HEK293 (cell line): Measurements from ENCODE around the gene GDF2.

Source experiments
- CTCF ChIA-PET: fragments of 350-600 bp; formaldehyde crosslinking; extraction: SDS; loops from one replicate; lab custom pipeline; 2021; ENCODE audit warnings: antibody characterized with exemption; lab: Yijun Ruan, JAX
- POLR2A ChIA-PET: fragments of 300-600 bp; formaldehyde crosslinking; extraction: SDS; loops from one replicate; lab custom pipeline; 2020; ENCODE audit warnings: antibody characterized with exemption, inconsistent platforms; lab: Yijun Ruan, JAX
- H3K27ac ChIP-seq: fragments of 200-500 bp; sonication (Bioruptor generic); 2 replicates; pipeline ENCODE4 v1.5.1; 2014; ENCODE audit warnings: low read depth, low read length, control low read depth, inconsistent platforms; ENCODE audit errors: extremely low read depth
- H3K36me3 ChIP-seq, 2 experiments: fragments of 200-500 bp in 1 of 2; sonication (Bioruptor generic) in 1 of 2; 1 replicate in 1 of 2; 2 replicates in 1 of 2; pipeline ENCODE4 v1.5.1; 2014 to 2017; ENCODE audit warnings: inconsistent platforms in 2 of 2, low read length in 2 of 2; ENCODE audit not compliant: control insufficient read depth in 2 of 2, insufficient read depth in 1 of 2
- H3K4me1 ChIP-seq: fragments of 200-500 bp; sonication (Bioruptor generic); 2 replicates; pipeline ENCODE4 v1.5.1; 2014; ENCODE audit warnings: mild to moderate bottlenecking, low read length, inconsistent platforms; ENCODE audit not compliant: control insufficient read depth, insufficient read depth
- H3K4me3 ChIP-seq: 2 replicates; pipeline ENCODE4 v1.5.1; 2011; ENCODE audit warnings: low read depth, mild to moderate bottlenecking, control low read depth, low read length, moderate library complexity
- H3K9me3 ChIP-seq: fragments of 200-500 bp; sonication (Bioruptor generic); 2 replicates; pipeline ENCODE4 v1.5.1; 2014; ENCODE audit warnings: low read depth, low read length, inconsistent platforms; ENCODE audit not compliant: control insufficient read depth, insufficient read depth
- CTCF ChIP-seq: fragments of 450-650 bp; formaldehyde crosslinking; IDR thresholded peaks from 2 replicates; pipeline ENCODE4 v1.5.1; 2016; ENCODE audit warnings: missing biosample characterization, missing genetic modification characterization
- HIC1 ChIP-seq: fragments of 450-650 bp; formaldehyde crosslinking; IDR thresholded peaks from 2 replicates; pipeline ENCODE4 v1.5.1; 2016; ENCODE audit warnings: missing biosample characterization, missing genetic modification characterization
- KLF16 ChIP-seq: fragments of 450-650 bp; formaldehyde crosslinking; IDR thresholded peaks from 2 replicates; pipeline ENCODE4 v1.5.1; 2017; ENCODE audit warnings: missing biosample characterization, missing genetic modification characterization
- MZF1 ChIP-seq: fragments of 450-650 bp; formaldehyde crosslinking; IDR thresholded peaks from 2 replicates; pipeline ENCODE4 v1.5.1; 2017; ENCODE audit warnings: missing biosample characterization, missing genetic modification characterization, borderline replicate concordance
- OVOL3 ChIP-seq: fragments of 450-650 bp; formaldehyde crosslinking; IDR thresholded peaks from 2 replicates; pipeline ENCODE4 v1.5.1; 2016; ENCODE audit warnings: missing biosample characterization, missing genetic modification characterization
- SETDB1 ChIP-seq: IDR thresholded peaks from one replicate; pipeline ENCODE4 v1.6.1; 2017; ENCODE audit warnings: mild to moderate bottlenecking, low read length, moderate library complexity, mixed read lengths; ENCODE audit not compliant: insufficient read length
- SP2 ChIP-seq: fragments of 450-650 bp; formaldehyde crosslinking; IDR thresholded peaks from 2 replicates; pipeline ENCODE4 v1.5.1; 2016; ENCODE audit warnings: missing biosample characterization, missing genetic modification characterization
- TCF7L2 ChIP-seq: IDR thresholded peaks from 2 replicates; pipeline ENCODE4 v1.6.1; 2011; ENCODE audit warnings: low read depth, mild to moderate bottlenecking, inconsistent platforms, low read length, moderate library complexity, borderline replicate concordance
- WT1 ChIP-seq: fragments of 450-650 bp; formaldehyde crosslinking; IDR thresholded peaks from 2 replicates; pipeline ENCODE4 v1.5.1; 2016; ENCODE audit warnings: missing biosample characterization, missing genetic modification characterization
- YY2 ChIP-seq: fragments of 450-650 bp; formaldehyde crosslinking; IDR thresholded peaks from 2 replicates; pipeline ENCODE4 v1.5.1; 2016; ENCODE audit warnings: missing biosample characterization, missing genetic modification characterization
- ZNF157 ChIP-seq: fragments of 450-650 bp; formaldehyde crosslinking; IDR thresholded peaks from 2 replicates; pipeline ENCODE4 v1.5.1; 2016; ENCODE audit warnings: missing biosample characterization, missing genetic modification characterization
- ZNF175 ChIP-seq: fragments of 450-650 bp; formaldehyde crosslinking; IDR thresholded peaks from 2 replicates; pipeline ENCODE4 v1.5.1; 2016; ENCODE audit warnings: missing biosample characterization, missing genetic modification characterization
- ZNF2 ChIP-seq: fragments of 450-650 bp; formaldehyde crosslinking; IDR thresholded peaks from 2 replicates; pipeline ENCODE4 v1.5.1; 2016; ENCODE audit warnings: missing biosample characterization, missing genetic modification characterization
- ZNF26 ChIP-seq: fragments of 450-650 bp; formaldehyde crosslinking; IDR thresholded peaks from 2 replicates; pipeline ENCODE4 v1.5.1; 2016; ENCODE audit warnings: missing biosample characterization, missing genetic modification characterization
- ZNF335 ChIP-seq: fragments of 450-650 bp; formaldehyde crosslinking; conservative IDR thresholded peaks from 2 replicates; pipeline ENCODE4 v1.5.1; 2016; ENCODE audit warnings: missing biosample characterization, missing genetic modification characterization
- ZNF391 ChIP-seq: fragments of 450-650 bp; formaldehyde crosslinking; IDR thresholded peaks from 2 replicates; pipeline ENCODE4 v1.5.1; 2016; ENCODE audit warnings: low read depth, missing biosample characterization, missing genetic modification characterization, borderline replicate concordance
- ZNF394 ChIP-seq: fragments of 450-650 bp; formaldehyde crosslinking; IDR thresholded peaks from 2 replicates; pipeline ENCODE4 v1.5.1; 2016; ENCODE audit warnings: missing biosample characterization, missing genetic modification characterization, mild to moderate bottlenecking, moderate library complexity, borderline replicate concordance
- ZNF513 ChIP-seq: fragments of 450-650 bp; IDR thresholded peaks from 2 replicates; pipeline ENCODE4 v1.5.1; 2018; ENCODE audit warnings: missing biosample characterization, missing genetic modification characterization
- ZNF549 ChIP-seq: fragments of 450-650 bp; IDR thresholded peaks from 2 replicates; pipeline ENCODE4 v1.5.1; 2018; ENCODE audit warnings: missing biosample characterization, missing genetic modification characterization, mild to moderate bottlenecking, inconsistent platforms, moderate library complexity
- ZNF580 ChIP-seq: fragments of 450-650 bp; formaldehyde crosslinking; IDR thresholded peaks from 2 replicates; pipeline ENCODE4 v1.5.1; 2016; ENCODE audit warnings: missing biosample characterization, missing genetic modification characterization
- ZNF621 ChIP-seq: fragments of 450-650 bp; formaldehyde crosslinking; IDR thresholded peaks from 2 replicates; pipeline ENCODE4 v1.5.1; 2017; ENCODE audit warnings: missing biosample characterization, missing genetic modification characterization
- ZNF624 ChIP-seq: fragments of 450-650 bp; formaldehyde crosslinking; IDR thresholded peaks from 2 replicates; pipeline ENCODE4 v1.5.1; 2017; ENCODE audit warnings: missing biosample characterization, missing genetic modification characterization
- ZNF645 ChIP-seq: fragments of 450-650 bp; formaldehyde crosslinking; IDR thresholded peaks from 2 replicates; pipeline ENCODE4; 2016; ENCODE audit warnings: missing biosample characterization, missing genetic modification characterization
- ZNF677 ChIP-seq: fragments of 450-650 bp; IDR thresholded peaks from 2 replicates; pipeline ENCODE4 v1.5.0; 2018; ENCODE audit warnings: missing biosample characterization, mild to moderate bottlenecking, missing genetic modification characterization, moderate library complexity
- ZNF704 ChIP-seq: fragments of 450-650 bp; formaldehyde crosslinking; IDR thresholded peaks from 2 replicates; pipeline ENCODE4 v1.5.1; 2016; ENCODE audit warnings: missing biosample characterization, missing genetic modification characterization
- ZNF830 ChIP-seq: fragments of 450-650 bp; IDR thresholded peaks from 2 replicates; pipeline ENCODE4 v1.5.0; 2018; ENCODE audit warnings: missing biosample characterization, missing genetic modification characterization, low read depth, mild to moderate bottlenecking, moderate library complexity

The GDF2 gene

GRCh38 chr10:47368431-47369180, 46.4 kb downstream of the GDF2 start (continued):
- TF ChIP-seq CTCF (tag by site-specific recombination), result no peak
- no peak for TF ChIP-seq ZNF549 (tag by site-specific recombination)
- TF ChIP-seq SETDB1, result no peak
- no peak for TF ChIP-seq SP2 (tag by site-specific recombination)
- TF ChIP-seq OVOL3 (tag by site-specific recombination), result no peak
- no peak for TF ChIP-seq ZNF394 (tag by site-specific recombination)
- TF ChIP-seq ZNF624 (tag by site-specific recombination), result no peak

GRCh38 chr10:47369251-47369894, 47.1 kb downstream of the GDF2 start:
- H3K4me1 ChIP-seq, result no peaks in the 10 kb centered on the region
- H3K27ac ChIP-seq, result no peak overlapping the region
- no peak for TF ChIP-seq ZNF335 (tag by site-specific recombination)
- no peak for TF ChIP-seq ZNF175 (tag by site-specific recombination)
- TF ChIP-seq TCF7L2, result no peak
- TF ChIP-seq ZNF830, result no peak
- no peak for TF ChIP-seq WT1 (tag by site-specific recombination)
- no peak for TF ChIP-seq ZNF704 (tag by site-specific recombination)
- TF ChIP-seq OVOL3 (tag by site-specific recombination), result no peak
- no peak for TF ChIP-seq ZNF580 (tag by site-specific recombination)
- no peak for TF ChIP-seq YY2 (tag by site-specific recombination)
- TF ChIP-seq HIC1, result no peak
- TF ChIP-seq KLF16 (tag by site-specific recombination), result no peak
- TF ChIP-seq MZF1, result no peak
- TF ChIP-seq ZNF2 (tag by site-specific recombination), result no peak
- no peak for TF ChIP-seq ZNF391 (tag by site-specific recombination)
- no peak for TF ChIP-seq ZNF157 (tag by site-specific recombination)
- no peak for TF ChIP-seq ZNF621 (tag by site-specific recombination)
- no peak for TF ChIP-seq ZNF677 (tag by site-specific recombination)
- TF ChIP-seq ZNF26, result no peak
- TF ChIP-seq ZNF645 (tag by site-specific recombination), result no peak
- no peak for TF ChIP-seq ZNF513
- ChIA-PET CTCF (interaction anchor here (3.5 kb wide), 1 partner anchor 8 kb away, joined by 19 read pairs; no protein-coding TSS in a partner anchor), POLR2A (interaction anchor here (1.5 kb wide), 1 partner anchor 15 kb away, joined by 4 read pairs; the partner anchor contains the start of gene ZNF488)
- no peaks in the 10 kb centered on the region for H3K9me3 ChIP-seq
- no peak overlapping the region for H3K4me3 ChIP-seq
- no peaks in the 10 kb centered on the region for H3K36me3 ChIP-seq
